C4-2B (cell line): ENCODE data around the gene NCOA1.

Experiments
- H3K27ac ChIP-seq: fragments of 450-650 bp; 2 replicates; pipeline ENCODE4 v1.5.1; 2017
- ZFX ChIP-seq: fragments of 450-650 bp; IDR thresholded peaks from 2 replicates; pipeline ENCODE4 v1.6.1; 2017
- TF ChIP-seq, protein P1 (sequence below): fragments of 450-650 bp; conservative IDR thresholded peaks from 2 replicates; pipeline ENCODE4 v1.5.1; 2017; ENCODE audit warnings: mild to moderate bottlenecking

Gene NCOA1

DNA sequence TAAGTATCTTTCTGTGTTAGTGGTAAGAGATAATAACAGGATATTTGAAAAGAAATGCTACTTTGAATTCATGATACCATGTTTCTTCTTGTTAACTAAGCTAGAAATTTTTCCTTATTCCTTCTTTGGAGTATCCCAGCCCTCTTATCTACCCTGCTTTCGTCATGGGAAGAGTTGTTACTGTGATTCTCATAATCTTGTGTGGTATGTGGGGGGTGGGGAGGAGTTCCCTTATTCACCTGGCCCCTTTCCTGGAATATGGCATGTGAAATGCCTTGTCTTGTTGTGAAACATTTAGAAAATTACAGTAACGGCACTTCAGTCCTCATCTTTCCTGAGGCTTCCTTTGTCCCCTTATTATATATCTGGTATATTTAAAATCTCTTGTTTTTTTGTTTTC lies 129.9 kb downstream of the NCOA1 start:
- H3K27ac ChIP-seq: no peak overlapping the region
- TF ChIP-seq ZFX: no peak
- TF ChIP-seq, protein P1, sequence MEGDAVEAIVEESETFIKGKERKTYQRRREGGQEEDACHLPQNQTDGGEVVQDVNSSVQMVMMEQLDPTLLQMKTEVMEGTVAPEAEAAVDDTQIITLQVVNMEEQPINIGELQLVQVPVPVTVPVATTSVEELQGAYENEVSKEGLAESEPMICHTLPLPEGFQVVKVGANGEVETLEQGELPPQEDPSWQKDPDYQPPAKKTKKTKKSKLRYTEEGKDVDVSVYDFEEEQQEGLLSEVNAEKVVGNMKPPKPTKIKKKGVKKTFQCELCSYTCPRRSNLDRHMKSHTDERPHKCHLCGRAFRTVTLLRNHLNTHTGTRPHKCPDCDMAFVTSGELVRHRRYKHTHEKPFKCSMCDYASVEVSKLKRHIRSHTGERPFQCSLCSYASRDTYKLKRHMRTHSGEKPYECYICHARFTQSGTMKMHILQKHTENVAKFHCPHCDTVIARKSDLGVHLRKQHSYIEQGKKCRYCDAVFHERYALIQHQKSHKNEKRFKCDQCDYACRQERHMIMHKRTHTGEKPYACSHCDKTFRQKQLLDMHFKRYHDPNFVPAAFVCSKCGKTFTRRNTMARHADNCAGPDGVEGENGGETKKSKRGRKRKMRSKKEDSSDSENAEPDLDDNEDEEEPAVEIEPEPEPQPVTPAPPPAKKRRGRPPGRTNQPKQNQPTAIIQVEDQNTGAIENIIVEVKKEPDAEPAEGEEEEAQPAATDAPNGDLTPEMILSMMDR: no peak

GRCh38 chr2:24621779-24622538 lies 130.9 kb downstream of the NCOA1 start:
- no peak overlapping the region for H3K27ac ChIP-seq
- TF ChIP-seq, protein P1: no peak
- TF ChIP-seq ZFX: no peak

DNA sequence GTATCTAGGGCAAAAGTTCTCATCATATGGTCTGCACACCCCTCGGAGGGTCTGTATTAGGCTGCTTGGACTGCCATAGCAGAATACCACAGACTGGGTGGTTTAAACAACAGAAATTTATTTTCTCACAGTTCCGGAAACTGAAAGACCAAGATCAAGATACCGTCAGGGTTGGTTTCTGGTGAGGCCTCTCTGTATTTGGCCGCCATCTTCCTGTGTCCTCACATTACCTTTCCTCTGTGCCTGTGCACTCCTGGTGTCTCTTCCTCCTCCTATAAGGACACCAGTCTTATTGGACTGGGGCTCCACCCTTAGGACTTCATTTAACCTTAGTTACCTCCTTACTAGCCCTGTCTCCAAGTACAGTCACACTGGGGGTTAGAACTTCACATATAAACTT lies 132.5 kb downstream of the NCOA1 start:
- TF ChIP-seq, protein P1: no peak
- TF ChIP-seq ZFX: no peak
- H3K27ac ChIP-seq: no peak overlapping the region

DNA sequence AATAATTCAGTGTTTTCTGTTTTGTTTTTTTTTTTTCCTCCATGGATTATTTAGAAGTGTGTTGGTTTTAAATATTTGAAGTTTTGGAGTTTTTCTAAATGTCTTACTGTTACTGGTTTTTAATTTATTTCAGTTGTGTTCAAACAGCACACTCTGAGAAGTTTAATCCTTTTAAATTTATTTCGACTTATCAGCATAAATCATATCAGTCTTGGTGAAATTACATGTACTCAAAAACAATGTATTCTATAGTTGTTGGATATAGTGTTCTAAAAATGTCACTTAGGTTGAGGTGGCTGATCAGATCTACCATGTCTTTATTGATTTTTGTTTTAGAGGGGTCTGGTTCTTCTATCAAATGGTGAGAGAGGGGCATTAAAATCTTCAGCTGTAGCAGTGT lies 134.7 kb downstream of the NCOA1 start:
- TF ChIP-seq, protein P1: no peak
- no peak for TF ChIP-seq ZFX
- no peak overlapping the region for H3K27ac ChIP-seq

DNA sequence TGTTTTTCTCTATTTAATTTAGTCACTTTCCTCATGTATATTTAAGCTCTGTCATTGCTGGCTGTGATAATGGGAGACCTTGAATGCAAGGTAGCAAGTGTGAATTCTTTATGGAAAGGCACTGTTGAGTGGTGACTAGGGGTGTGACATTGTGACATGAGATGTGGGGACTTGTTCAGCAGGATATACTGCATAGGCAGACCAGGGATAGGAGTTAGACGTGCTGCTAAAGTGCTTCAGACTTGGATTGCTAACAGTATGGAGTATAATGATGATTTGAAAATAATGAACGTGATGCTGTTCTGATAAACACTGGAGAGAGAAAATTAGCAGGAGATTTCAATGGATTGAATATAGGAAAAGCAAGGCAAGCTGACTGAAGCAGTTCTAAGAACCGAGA lies 135.1 kb downstream of the NCOA1 start:
- H3K27ac ChIP-seq: no peak overlapping the region
- no peak for TF ChIP-seq ZFX
- TF ChIP-seq, protein P1: no peak

- TF ChIP-seq, protein P1: no peak
- no peak for TF ChIP-seq ZFX
- no peak overlapping the region for H3K27ac ChIP-seq
Measured at GRCh38 chr2:24628746-24629145, 137.7 kb downstream of the NCOA1 start.

- H3K27ac ChIP-seq: no peak overlapping the region
- TF ChIP-seq, protein P1: no peak
- no peak for TF ChIP-seq ZFX
Measured at GRCh38 chr2:24632172-24632571, 141.1 kb downstream of the NCOA1 start.
